ENCODE results near the gene PP2D1.
"Not testable (repeated sequence)": the region's sequence is repeated elsewhere in the genome, so short reads cannot be mapped to it uniquely, and the experiment has no call there.

PP2D1 gene

DNA sequence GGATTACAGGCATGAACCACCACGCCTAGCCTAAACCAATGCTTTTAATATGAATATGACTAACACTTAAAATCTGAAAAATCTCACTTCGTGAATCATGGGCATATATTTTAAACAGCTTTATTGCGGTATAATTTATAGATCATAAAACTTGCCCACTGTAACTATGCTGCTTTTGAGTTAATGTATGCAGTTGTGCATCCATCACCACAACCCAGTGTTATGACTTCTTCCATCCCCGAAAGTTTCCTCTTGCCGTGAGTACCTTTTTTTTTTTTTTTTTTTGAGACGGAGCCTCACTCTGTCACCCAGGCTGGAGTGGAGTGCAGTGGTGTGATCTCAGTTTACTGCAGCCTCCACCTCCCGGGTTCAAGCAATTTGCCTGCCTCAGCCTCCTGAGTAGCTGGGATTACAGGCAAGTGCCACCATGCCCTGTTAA lies 35.3 kb upstream of the PP2D1 start:
- no peak for DNase-seq (ENCODE audit: low read depth)
- no peak overlapping the region for H3K4me3 ChIP-seq (ENCODE audit: low read depth, low read length)
- in situ Hi-C loops (cut with HindIII; ENCODE audit: low sequenced_read_pairs) = no loop called here
- TF ChIP-seq, protein P1, sequence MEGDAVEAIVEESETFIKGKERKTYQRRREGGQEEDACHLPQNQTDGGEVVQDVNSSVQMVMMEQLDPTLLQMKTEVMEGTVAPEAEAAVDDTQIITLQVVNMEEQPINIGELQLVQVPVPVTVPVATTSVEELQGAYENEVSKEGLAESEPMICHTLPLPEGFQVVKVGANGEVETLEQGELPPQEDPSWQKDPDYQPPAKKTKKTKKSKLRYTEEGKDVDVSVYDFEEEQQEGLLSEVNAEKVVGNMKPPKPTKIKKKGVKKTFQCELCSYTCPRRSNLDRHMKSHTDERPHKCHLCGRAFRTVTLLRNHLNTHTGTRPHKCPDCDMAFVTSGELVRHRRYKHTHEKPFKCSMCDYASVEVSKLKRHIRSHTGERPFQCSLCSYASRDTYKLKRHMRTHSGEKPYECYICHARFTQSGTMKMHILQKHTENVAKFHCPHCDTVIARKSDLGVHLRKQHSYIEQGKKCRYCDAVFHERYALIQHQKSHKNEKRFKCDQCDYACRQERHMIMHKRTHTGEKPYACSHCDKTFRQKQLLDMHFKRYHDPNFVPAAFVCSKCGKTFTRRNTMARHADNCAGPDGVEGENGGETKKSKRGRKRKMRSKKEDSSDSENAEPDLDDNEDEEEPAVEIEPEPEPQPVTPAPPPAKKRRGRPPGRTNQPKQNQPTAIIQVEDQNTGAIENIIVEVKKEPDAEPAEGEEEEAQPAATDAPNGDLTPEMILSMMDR (IDR thresholded peaks at IDR 0.05; ENCODE audit: low read depth, low read length, missing control alignments) = no peak

DNA sequence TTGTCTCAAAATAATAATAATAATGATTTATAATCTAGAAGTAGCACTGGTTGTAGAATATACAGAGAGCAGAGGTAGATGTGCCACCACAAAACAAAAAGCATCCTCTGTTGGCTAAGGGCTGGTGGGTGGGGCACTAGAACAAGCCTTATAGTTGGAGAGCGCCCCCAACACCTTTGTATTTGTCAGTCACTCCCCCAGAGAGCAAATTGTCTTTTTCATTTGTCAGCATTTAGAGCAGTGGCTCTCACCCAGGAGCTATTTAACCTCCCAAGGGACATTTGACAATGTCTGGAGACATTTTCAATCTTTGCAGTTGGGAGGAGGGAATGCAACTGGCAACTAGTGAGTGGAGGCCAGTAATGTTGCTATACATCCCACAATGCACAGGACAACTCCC lies 34.5 kb upstream of the PP2D1 start:
- H3K4me3 ChIP-seq (ENCODE audit: low read depth, low read length) = no peak overlapping the region
- no peak for DNase-seq (ENCODE audit: low read depth)
- TF ChIP-seq, protein P1 (IDR thresholded peaks at IDR 0.05; ENCODE audit: low read depth, low read length, missing control alignments) = no peak
- in situ Hi-C loops (cut with HindIII; ENCODE audit: low sequenced_read_pairs) = no loop called here

DNA sequence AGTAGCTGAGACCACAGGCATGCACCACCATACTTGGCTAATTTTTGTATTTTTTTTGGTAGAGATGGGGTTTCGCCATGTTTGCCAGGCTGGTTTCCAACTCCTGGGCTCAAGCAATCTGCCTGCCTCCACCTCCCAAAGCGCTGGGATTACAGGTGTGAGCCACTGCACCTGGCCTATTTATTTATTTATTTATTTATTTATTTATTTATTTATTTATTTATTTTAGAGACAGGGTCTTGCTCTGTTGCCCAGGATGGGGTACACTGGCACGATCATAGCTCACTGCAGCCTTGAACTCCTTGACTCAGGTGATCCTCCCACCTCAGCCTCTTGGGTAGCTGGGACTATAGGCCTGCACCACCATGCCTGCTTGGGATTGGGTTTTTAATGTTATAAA lies 33.1 kb upstream of the PP2D1 start:
- in situ Hi-C loops (cut with HindIII; ENCODE audit: low sequenced_read_pairs); H3K4me3 ChIP-seq (ENCODE audit: low read depth, low read length); DNase-seq (ENCODE audit: low read depth): not testable (repeated sequence)

DNA sequence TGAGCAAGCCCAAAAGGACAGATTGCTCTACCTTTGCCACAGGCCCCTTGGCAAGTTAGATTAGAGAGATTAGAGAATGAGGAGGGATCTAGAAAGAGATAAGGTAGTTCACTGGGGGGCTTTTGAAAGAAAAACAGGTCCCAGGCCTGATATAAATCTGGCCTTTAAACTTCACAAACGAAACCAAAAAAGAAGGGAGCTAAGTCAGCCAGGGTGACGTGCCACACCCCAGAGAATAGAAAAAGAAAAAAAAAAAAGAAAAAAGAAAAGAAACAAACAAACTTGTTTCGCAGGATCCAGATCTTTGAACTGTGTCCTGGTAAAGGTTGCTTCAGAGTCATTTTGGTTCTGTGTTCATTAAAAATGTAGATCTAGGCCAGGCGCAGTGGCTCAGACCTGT lies 31.8 kb upstream of the PP2D1 start:
- no peak overlapping the region for H3K4me3 ChIP-seq (ENCODE audit: low read depth, low read length)
- TF ChIP-seq, protein P1 (IDR thresholded peaks at IDR 0.05; ENCODE audit: low read depth, low read length, missing control alignments) = no peak
- in situ Hi-C loops (cut with HindIII; ENCODE audit: low sequenced_read_pairs) = no loop called here
- no peak for DNase-seq (ENCODE audit: low read depth)

DNA sequence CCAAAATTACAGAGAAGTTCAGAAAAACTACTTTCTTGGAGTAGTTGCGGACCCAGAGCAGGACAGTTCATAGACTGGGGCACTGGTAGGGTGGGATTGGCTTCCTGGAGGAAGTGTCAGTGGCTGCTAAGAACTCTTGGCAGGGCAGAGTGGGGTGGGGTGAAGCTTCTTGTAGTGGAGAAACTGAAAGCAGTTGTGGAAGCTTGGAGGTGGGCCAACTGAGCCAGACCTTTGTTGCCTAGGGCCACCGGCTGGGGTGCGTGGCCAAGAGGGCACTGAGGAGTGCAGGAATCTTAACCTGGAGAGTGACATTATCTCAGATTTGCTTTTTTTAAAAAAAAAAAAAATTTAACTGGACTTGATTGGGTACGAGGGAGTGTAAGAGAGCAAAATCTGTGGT lies 31.3 kb upstream of the PP2D1 start:
- in situ Hi-C loops (cut with HindIII; ENCODE audit: low sequenced_read_pairs) = no loop called here
- no peak for DNase-seq (ENCODE audit: low read depth)
- H3K4me3 ChIP-seq (ENCODE audit: low read depth, low read length) = no peak overlapping the region
- TF ChIP-seq, protein P1 (IDR thresholded peaks at IDR 0.05; ENCODE audit: low read depth, low read length, missing control alignments) = no peak

DNA sequence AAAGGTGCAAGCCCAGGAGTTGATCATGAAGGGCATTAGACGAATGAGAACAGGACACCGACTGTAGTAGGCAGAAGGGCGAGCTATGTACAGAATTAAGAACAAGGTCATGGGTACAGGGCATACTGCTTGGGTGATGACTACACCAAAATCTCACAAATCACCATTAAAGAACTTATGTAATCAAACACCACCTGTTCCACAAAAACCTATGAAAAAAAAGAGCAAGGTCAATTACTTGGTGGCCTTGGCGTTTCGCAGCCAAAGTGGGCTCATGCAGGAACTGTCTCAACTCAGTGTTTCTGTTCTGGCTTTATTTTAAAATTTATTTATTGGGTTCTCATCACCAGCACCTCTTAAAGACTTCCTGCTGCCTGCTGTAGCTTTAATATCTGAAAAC lies 30.3 kb upstream of the PP2D1 start:
- TF ChIP-seq, protein P1 (IDR thresholded peaks at IDR 0.05; ENCODE audit: low read depth, low read length, missing control alignments) = no peak
- in situ Hi-C loops (cut with HindIII; ENCODE audit: low sequenced_read_pairs) = no loop called here
- no peak for DNase-seq (ENCODE audit: low read depth)
- no peak overlapping the region for H3K4me3 ChIP-seq (ENCODE audit: low read depth, low read length)

DNA sequence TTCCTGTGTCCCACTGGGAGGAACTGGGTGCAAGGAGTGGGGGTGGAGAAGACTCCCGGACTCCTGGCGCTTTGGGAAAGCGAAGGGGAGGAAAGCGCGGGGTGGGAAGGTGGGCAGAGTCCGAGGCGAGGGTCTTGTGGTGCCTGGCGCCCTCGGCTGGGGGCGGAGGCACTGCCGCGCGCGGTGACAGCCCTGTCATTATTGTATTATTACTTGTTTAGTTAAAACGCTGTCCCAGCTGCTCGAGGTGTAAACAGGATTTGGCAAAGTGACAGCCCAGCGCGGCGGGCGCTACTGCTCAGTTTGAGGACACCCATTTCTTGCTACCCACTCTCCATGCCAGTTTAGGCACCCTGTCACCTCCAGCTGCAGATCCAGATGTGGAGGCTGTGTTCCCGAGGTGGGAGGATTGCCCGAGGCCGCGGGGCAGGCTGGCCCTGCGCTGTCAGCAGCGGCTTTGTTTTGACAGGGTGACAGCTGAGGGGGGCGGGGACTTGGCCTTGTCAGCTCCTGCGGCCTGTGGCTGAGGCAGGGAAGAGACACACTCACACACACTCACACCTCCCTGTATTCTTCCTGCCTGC lies 29.2 kb upstream of the PP2D1 start:
- TF ChIP-seq, protein P1 (IDR thresholded peaks at IDR 0.05; ENCODE audit: low read depth, low read length, missing control alignments) = no peak
- DNase-seq (ENCODE audit: low read depth) = no peak
- in situ Hi-C loops (cut with HindIII; ENCODE audit: low sequenced_read_pairs) = no loop called here
- H3K4me3 ChIP-seq (ENCODE audit: low read depth, low read length) = peak overlapping the region; percentile 76

Data from astrocyte of the cerebellum (primary cell).